Measurements from ENCODE around the gene C16orf46. TPM values are rescaled to one million over a fixed set of nuclear protein-coding genes. Genes with fewer than 3 reads are reported as not detected.

The C16orf46 gene
- total and polyA plus RNA-seq, 5 donors from 2014 or later: 0.32 to 0.57 TPM; not detected in 3

- peaks cover 11% of the 10 kb centered on the region for H3K4me1 ChIP-seq (ENCODE audit: control insufficient read depth, insufficient read depth, low read length, poor library complexity, severe bottlenecking)
- peak within 1 kb of the TSS; percentile 70 for H3K4me3 ChIP-seq (ENCODE audit: low read depth, low read length)
- Mint-ChIP-seq H3K27ac (peak within 1 kb of the TSS; percentile 36 to 61 (median 46)), H3K9me3 (no peaks in the 10 kb centered on the region), H3K4me3 (peak within 1 kb of the TSS; percentile 78 to 96 (median 90)), H3K4me1 (peaks cover 5 to 21% (median 6%) of the 10 kb centered on the region in 4 donors), H3K36me3 (no peaks in the 10 kb centered on the region), H3K27me3 (no peaks in the 10 kb centered on the region)
- H3K27me3 ChIP-seq (ENCODE audit: control insufficient read depth, insufficient read depth, low read length): no peaks in the 10 kb centered on the region
- ATAC-seq (ENCODE audit: low read depth in 2 of 2) (peak; percentile 98 to 99), DNase-seq (peak; percentile 98 to 99 (median 99))
- H3K36me3 ChIP-seq (ENCODE audit: control insufficient read depth, insufficient read depth, low read length): no peaks in the 10 kb centered on the region
- H3K9me3 ChIP-seq (ENCODE audit: control insufficient read depth in 2 of 2, low read length in 2 of 2): no peaks in the 10 kb centered on the region
- peak within 1 kb of the TSS; percentile 56 for H3K27ac ChIP-seq (ENCODE audit: insufficient read depth, low read length, poor library complexity, severe bottlenecking)
Observed at GRCh38 chr16:81095953-81096714, 19.1 kb upstream of the C16orf46 start, which contains the start of gene GCSH. Gene GCSH, minus strand, starts transcription at chr16:81096395. Its CDS starts 117 bp downstream, at chr16:81096278.

GRCh38 chr16:81095653-81095952 lies 18.6 kb upstream of the C16orf46 start:
- H3K9me3 ChIP-seq (ENCODE audit: control insufficient read depth in 2 of 2, low read length in 2 of 2): no peaks in the 10 kb centered on the region
- H3K27me3 Mint-ChIP-seq: no peaks in the 10 kb centered on the region
- peaks cover 11% of the 10 kb centered on the region for H3K4me1 ChIP-seq (ENCODE audit: control insufficient read depth, insufficient read depth, low read length, poor library complexity, severe bottlenecking)
- peak overlapping the region; percentile 59 to 84 (median 70) for H3K4me3 Mint-ChIP-seq
- no peaks in the 10 kb centered on the region for H3K27me3 ChIP-seq (ENCODE audit: control insufficient read depth, insufficient read depth, low read length)
- DNase-seq (peak in 1 of 3 donors; percentile 49), ATAC-seq (ENCODE audit: low read depth in 2 of 2) (no peak)
- no peaks in the 10 kb centered on the region for H3K36me3 Mint-ChIP-seq
- peaks cover 5 to 21% (median 6%) of the 10 kb centered on the region in 4 donors for H3K4me1 Mint-ChIP-seq
- H3K27ac Mint-ChIP-seq: no peak overlapping the region
- H3K27ac ChIP-seq (ENCODE audit: insufficient read depth, low read length, poor library complexity, severe bottlenecking): peak overlapping the region; percentile 3
- H3K4me3 ChIP-seq (ENCODE audit: low read depth, low read length): peak overlapping the region; percentile 64
- H3K9me3 Mint-ChIP-seq: no peaks in the 10 kb centered on the region
- H3K36me3 ChIP-seq (ENCODE audit: control insufficient read depth, insufficient read depth, low read length): no peaks in the 10 kb centered on the region

GRCh38 chr16:81094771-81095251 lies 17.8 kb upstream of the C16orf46 start:
- no peaks in the 10 kb centered on the region for H3K9me3 ChIP-seq (ENCODE audit: control insufficient read depth in 2 of 2, low read length in 2 of 2)
- H3K4me3 ChIP-seq (ENCODE audit: low read depth, low read length): peak overlapping the region; percentile 40
- Mint-ChIP-seq H3K9me3 (no peaks in the 10 kb centered on the region), H3K36me3 (no peaks in the 10 kb centered on the region), H3K4me3 (peak overlapping the region; percentile 59 to 84 (median 73)), H3K4me1 (peaks cover 5 to 21% (median 6%) of the 10 kb centered on the region in 4 donors), H3K27me3 (no peaks in the 10 kb centered on the region), H3K27ac (peak overlapping the region in 1 of 3 donors; percentile 26)
- no peak for DNase-seq
- H3K4me1 ChIP-seq (ENCODE audit: control insufficient read depth, insufficient read depth, low read length, poor library complexity, severe bottlenecking): peaks cover 11% of the 10 kb centered on the region
- no peaks in the 10 kb centered on the region for H3K36me3 ChIP-seq (ENCODE audit: control insufficient read depth, insufficient read depth, low read length)
- H3K27ac ChIP-seq (ENCODE audit: insufficient read depth, low read length, poor library complexity, severe bottlenecking): no peak overlapping the region
- no peak for ATAC-seq (ENCODE audit: low read depth in 2 of 2)
- H3K27me3 ChIP-seq (ENCODE audit: control insufficient read depth, insufficient read depth, low read length): no peaks in the 10 kb centered on the region

- Histone ChIP-seq H3K9me3 (ENCODE audit: control insufficient read depth in 2 of 2, low read length in 2 of 2) (no peaks in the 10 kb centered on the region), H3K27me3 (ENCODE audit: control insufficient read depth, insufficient read depth, low read length) (no peaks in the 10 kb centered on the region), H3K27ac (ENCODE audit: insufficient read depth, low read length, poor library complexity, severe bottlenecking) (no peak overlapping the region), H3K4me3 (ENCODE audit: low read depth, low read length) (no peak overlapping the region), H3K36me3 (ENCODE audit: control insufficient read depth, insufficient read depth, low read length) (no peaks in the 10 kb centered on the region), H3K4me1 (ENCODE audit: control insufficient read depth, insufficient read depth, low read length, poor library complexity, severe bottlenecking) (no peaks in the 10 kb centered on the region)
- Mint-ChIP-seq H3K9me3 (no peaks in the 10 kb centered on the region), H3K36me3 (peaks cover 7% of the 10 kb centered on the region), H3K27me3 (no peaks in the 10 kb centered on the region), H3K27ac (no peak overlapping the region), H3K4me3 (peak overlapping the region in 1 of 4 donors; percentile 23), H3K4me1 (peaks cover 0 to 11% (median 2%) of the 10 kb centered on the region in 4 donors)
- no peak for ATAC-seq (ENCODE audit: low read depth in 2 of 2)
- DNase-seq: no peak
Observed at GRCh38 chr16:81088836-81089235, 11.8 kb upstream of the C16orf46 start.

GRCh38 chr16:81081014-81081413 lies 4.0 kb upstream of the C16orf46 start:
- H3K27ac Mint-ChIP-seq: no peak overlapping the region
- Histone ChIP-seq H3K4me3 (ENCODE audit: low read depth, low read length) (no peak overlapping the region), H3K27ac (ENCODE audit: insufficient read depth, low read length, poor library complexity, severe bottlenecking) (no peak overlapping the region), H3K9me3 (ENCODE audit: control insufficient read depth in 2 of 2, low read length in 2 of 2) (no peaks in the 10 kb centered on the region), H3K4me1 (ENCODE audit: control insufficient read depth, insufficient read depth, low read length, poor library complexity, severe bottlenecking) (peaks cover 13% of the 10 kb centered on the region), H3K36me3 (ENCODE audit: control insufficient read depth, insufficient read depth, low read length) (no peaks in the 10 kb centered on the region), H3K27me3 (ENCODE audit: control insufficient read depth, insufficient read depth, low read length) (no peaks in the 10 kb centered on the region)
- no peaks in the 10 kb centered on the region for H3K9me3 Mint-ChIP-seq
- H3K27me3 Mint-ChIP-seq: no peaks in the 10 kb centered on the region
- ATAC-seq (ENCODE audit: low read depth in 2 of 2) (no peak), DNase-seq (no peak)
- H3K36me3 Mint-ChIP-seq: no peaks in the 10 kb centered on the region
- no peak overlapping the region for H3K4me3 Mint-ChIP-seq
- H3K4me1 Mint-ChIP-seq: peaks cover 0 to 4% (median 0%) of the 10 kb centered on the region in 4 donors

GRCh38 chr16:81080233-81080632 lies 3.2 kb upstream of the C16orf46 start:
- DNase-seq (no peak), ATAC-seq (ENCODE audit: low read depth in 2 of 2) (no peak)
- Histone ChIP-seq H3K9me3 (ENCODE audit: control insufficient read depth in 2 of 2, low read length in 2 of 2) (no peaks in the 10 kb centered on the region), H3K27ac (ENCODE audit: insufficient read depth, low read length, poor library complexity, severe bottlenecking) (no peak overlapping the region), H3K4me1 (ENCODE audit: control insufficient read depth, insufficient read depth, low read length, poor library complexity, severe bottlenecking) (peaks cover 13% of the 10 kb centered on the region), H3K27me3 (ENCODE audit: control insufficient read depth, insufficient read depth, low read length) (no peaks in the 10 kb centered on the region), H3K36me3 (ENCODE audit: control insufficient read depth, insufficient read depth, low read length) (no peaks in the 10 kb centered on the region), H3K4me3 (ENCODE audit: low read depth, low read length) (no peak overlapping the region)
- Mint-ChIP-seq H3K27me3 (peaks cover under 1% of the 10 kb centered on the region), H3K4me3 (peak overlapping the region in 2 of 4 donors; percentile 46 to 82), H3K4me1 (peaks cover 0 to 4% (median 0%) of the 10 kb centered on the region in 4 donors), H3K9me3 (no peaks in the 10 kb centered on the region), H3K27ac (no peak overlapping the region), H3K36me3 (no peaks in the 10 kb centered on the region)

- Mint-ChIP-seq H3K4me1 (peaks cover 0 to 6% (median 0%) of the 10 kb centered on the region in 4 donors), H3K36me3 (no peaks in the 10 kb centered on the region), H3K27ac (no peak overlapping the region), H3K4me3 (no peak overlapping the region), H3K9me3 (no peaks in the 10 kb centered on the region), H3K27me3 (peaks cover 14% of the 10 kb centered on the region)
- peak; percentile 86 to 95 (median 92) for DNase-seq
- Histone ChIP-seq H3K27ac (ENCODE audit: insufficient read depth, low read length, poor library complexity, severe bottlenecking) (peak overlapping the region; percentile 97), H3K4me3 (ENCODE audit: low read depth, low read length) (peak overlapping the region; percentile 95), H3K9me3 (ENCODE audit: control insufficient read depth in 2 of 2, low read length in 2 of 2) (no peaks in the 10 kb centered on the region), H3K27me3 (ENCODE audit: control insufficient read depth, insufficient read depth, low read length) (peaks cover 2% of the 10 kb centered on the region), H3K4me1 (ENCODE audit: control insufficient read depth, insufficient read depth, low read length, poor library complexity, severe bottlenecking) (peaks cover 13% of the 10 kb centered on the region), H3K36me3 (ENCODE audit: control insufficient read depth, insufficient read depth, low read length) (no peaks in the 10 kb centered on the region)
- peak; percentile 80 for ATAC-seq (ENCODE audit: low read depth in 2 of 2)
Observed at GRCh38 chr16:81076566-81077075, 417 bp downstream of the C16orf46 start.

Data from CD4-positive, CD25-positive, alpha-beta regulatory T cell (primary cell).